HEK293 (cell line): Measurements from ENCODE around the gene APOLD1.

Experiments used
- EGR2 ChIP-seq: fragments of 450-650 bp; formaldehyde crosslinking; IDR thresholded peaks from 2 replicates; pipeline ENCODE4 v1.5.1; 2016; ENCODE audit warnings: low read depth, missing biosample characterization, missing genetic modification characterization
- GLIS1 ChIP-seq: fragments of 450-650 bp; formaldehyde crosslinking; IDR thresholded peaks from 2 replicates; pipeline ENCODE4 v1.5.1; 2016; ENCODE audit warnings: missing biosample characterization, missing genetic modification characterization
- KLF10 ChIP-seq: fragments of 450-650 bp; IDR thresholded peaks from 2 replicates; pipeline ENCODE4 v1.5.1; 2018; ENCODE audit warnings: missing biosample characterization, mild to moderate bottlenecking, missing genetic modification characterization
- KLF9 ChIP-seq: fragments of 450-650 bp; formaldehyde crosslinking; IDR thresholded peaks from 2 replicates; pipeline ENCODE4 v1.5.1; 2016; ENCODE audit warnings: missing biosample characterization, missing genetic modification characterization, low read depth
- OVOL3 ChIP-seq: fragments of 450-650 bp; formaldehyde crosslinking; IDR thresholded peaks from 2 replicates; pipeline ENCODE4 v1.5.1; 2016; ENCODE audit warnings: missing biosample characterization, missing genetic modification characterization
- SCRT1 ChIP-seq: fragments of 450-650 bp; formaldehyde crosslinking; IDR thresholded peaks from 2 replicates; pipeline ENCODE4 v1.5.1; 2016; ENCODE audit warnings: missing biosample characterization, missing genetic modification characterization, borderline replicate concordance
- SP3 ChIP-seq: fragments of 450-650 bp; formaldehyde crosslinking; IDR thresholded peaks from 2 replicates; pipeline ENCODE4 v1.5.1; 2016; ENCODE audit warnings: missing biosample characterization, missing genetic modification characterization
- SP7 ChIP-seq: fragments of 450-650 bp; formaldehyde crosslinking; IDR thresholded peaks from 2 replicates; pipeline ENCODE4 v1.5.1; 2016; ENCODE audit warnings: missing biosample characterization, missing genetic modification characterization
- ZFHX2 ChIP-seq: fragments of 450-650 bp; formaldehyde crosslinking; conservative IDR thresholded peaks from 2 replicates; pipeline ENCODE4 v1.5.1; 2016; ENCODE audit warnings: missing biosample characterization, missing genetic modification characterization
- ZNF121 ChIP-seq: fragments of 450-650 bp; formaldehyde crosslinking; IDR thresholded peaks from 2 replicates; pipeline ENCODE4 v1.5.1; 2016; ENCODE audit warnings: missing biosample characterization, missing genetic modification characterization
- ZNF146 ChIP-seq: fragments of 450-650 bp; formaldehyde crosslinking; IDR thresholded peaks from 2 replicates; pipeline ENCODE4 v1.5.1; 2016; ENCODE audit warnings: missing biosample characterization, missing genetic modification characterization
- ZNF16 ChIP-seq: fragments of 450-650 bp; formaldehyde crosslinking; IDR thresholded peaks from 2 replicates; pipeline ENCODE4 v1.5.1; 2016; ENCODE audit warnings: low read depth, missing biosample characterization, missing genetic modification characterization
- ZNF169 ChIP-seq: fragments of 450-650 bp; formaldehyde crosslinking; IDR thresholded peaks from 2 replicates; pipeline ENCODE4 v1.5.1; 2016; ENCODE audit warnings: missing biosample characterization, missing genetic modification characterization
- ZNF174 ChIP-seq: fragments of 450-650 bp; formaldehyde crosslinking; IDR thresholded peaks from 2 replicates; pipeline ENCODE4 v1.5.0; 2017; ENCODE audit warnings: missing biosample characterization, mild to moderate bottlenecking, missing genetic modification characterization
- ZNF175 ChIP-seq: fragments of 450-650 bp; formaldehyde crosslinking; IDR thresholded peaks from 2 replicates; pipeline ENCODE4 v1.5.1; 2016; ENCODE audit warnings: missing biosample characterization, missing genetic modification characterization
- ZNF223 ChIP-seq: fragments of 450-650 bp; formaldehyde crosslinking; IDR thresholded peaks from 2 replicates; pipeline ENCODE4 v1.5.1; 2016; ENCODE audit warnings: missing biosample characterization, missing genetic modification characterization
- ZNF292 ChIP-seq: fragments of 450-650 bp; formaldehyde crosslinking; IDR thresholded peaks from 2 replicates; pipeline ENCODE4 v1.5.1; 2016; ENCODE audit warnings: low read depth, missing biosample characterization, missing genetic modification characterization, borderline replicate concordance
- ZNF354C ChIP-seq: fragments of 450-650 bp; formaldehyde crosslinking; IDR thresholded peaks from 2 replicates; pipeline ENCODE4 v1.5.1; 2016; ENCODE audit warnings: missing biosample characterization, missing genetic modification characterization, low read depth, borderline replicate concordance
- ZNF366 ChIP-seq: fragments of 450-650 bp; formaldehyde crosslinking; conservative IDR thresholded peaks from 2 replicates; pipeline ENCODE4 v1.5.1; 2016; ENCODE audit warnings: missing biosample characterization, missing genetic modification characterization
- ZNF433 ChIP-seq: fragments of 450-650 bp; formaldehyde crosslinking; IDR thresholded peaks from 2 replicates; pipeline ENCODE4 v1.5.1; 2016; ENCODE audit warnings: missing biosample characterization, missing genetic modification characterization, low read depth
- ZNF544 ChIP-seq: fragments of 450-650 bp; formaldehyde crosslinking; IDR thresholded peaks from 2 replicates; pipeline ENCODE4 v1.5.0; 2017; ENCODE audit warnings: missing biosample characterization, missing genetic modification characterization
- ZNF561 ChIP-seq: fragments of 450-650 bp; IDR thresholded peaks from 2 replicates; pipeline ENCODE4 v1.5.1; 2018; ENCODE audit warnings: missing biosample characterization, missing genetic modification characterization, borderline replicate concordance
- ZNF571 ChIP-seq: fragments of 450-650 bp; formaldehyde crosslinking; IDR thresholded peaks from 2 replicates; pipeline ENCODE4 v1.5.0; 2017; ENCODE audit warnings: missing biosample characterization, missing genetic modification characterization
- ZNF621 ChIP-seq: fragments of 450-650 bp; formaldehyde crosslinking; IDR thresholded peaks from 2 replicates; pipeline ENCODE4 v1.5.1; 2017; ENCODE audit warnings: missing biosample characterization, missing genetic modification characterization
- ZNF623 ChIP-seq: fragments of 450-650 bp; formaldehyde crosslinking; IDR thresholded peaks from 2 replicates; pipeline ENCODE4 v1.5.1; 2016; ENCODE audit warnings: missing biosample characterization, missing genetic modification characterization
- ZNF626 ChIP-seq: fragments of 450-650 bp; sonication (Bioruptor Pico); formaldehyde crosslinking; IDR thresholded peaks from 2 replicates; pipeline ENCODE4 v1.5.1; 2018; ENCODE audit warnings: missing biosample characterization, missing genetic modification characterization, inconsistent platforms
- ZNF660 ChIP-seq: fragments of 450-650 bp; IDR thresholded peaks from 2 replicates; pipeline ENCODE4 v1.5.1; 2018; ENCODE audit warnings: missing biosample characterization, mild to moderate bottlenecking, missing genetic modification characterization
- ZNF837 ChIP-seq: fragments of 450-650 bp; formaldehyde crosslinking; IDR thresholded peaks from 2 replicates; pipeline ENCODE4 v1.5.1; 2016; ENCODE audit warnings: missing biosample characterization, missing genetic modification characterization
- ZSCAN16 ChIP-seq: fragments of 450-650 bp; formaldehyde crosslinking; IDR thresholded peaks from 2 replicates; pipeline ENCODE4 v1.5.1; 2016; ENCODE audit warnings: missing biosample characterization, missing genetic modification characterization
- TF ChIP-seq, protein P1 (sequence below): fragments of 450-650 bp; formaldehyde crosslinking; IDR thresholded peaks from 2 replicates; pipeline ENCODE4 v1.5.1; 2017; ENCODE audit warnings: missing biosample characterization, missing genetic modification characterization
- TF ChIP-seq, protein P2 (sequence below): fragments of 450-650 bp; formaldehyde crosslinking; IDR thresholded peaks from 2 replicates; pipeline ENCODE4 v1.5.1; 2017; ENCODE audit warnings: missing biosample characterization, missing genetic modification characterization
- TF ChIP-seq, protein P3 (sequence below): fragments of 450-650 bp; formaldehyde crosslinking; conservative IDR thresholded peaks from 2 replicates; pipeline ENCODE4 v1.5.1; 2016; ENCODE audit warnings: low read depth, missing biosample characterization, missing genetic modification characterization
- TF ChIP-seq, protein P4 (sequence below): fragments of 450-650 bp; formaldehyde crosslinking; IDR thresholded peaks from 2 replicates; pipeline ENCODE4 v1.5.1; 2016; ENCODE audit warnings: missing biosample characterization, missing genetic modification characterization

APOLD1 gene

DNA sequence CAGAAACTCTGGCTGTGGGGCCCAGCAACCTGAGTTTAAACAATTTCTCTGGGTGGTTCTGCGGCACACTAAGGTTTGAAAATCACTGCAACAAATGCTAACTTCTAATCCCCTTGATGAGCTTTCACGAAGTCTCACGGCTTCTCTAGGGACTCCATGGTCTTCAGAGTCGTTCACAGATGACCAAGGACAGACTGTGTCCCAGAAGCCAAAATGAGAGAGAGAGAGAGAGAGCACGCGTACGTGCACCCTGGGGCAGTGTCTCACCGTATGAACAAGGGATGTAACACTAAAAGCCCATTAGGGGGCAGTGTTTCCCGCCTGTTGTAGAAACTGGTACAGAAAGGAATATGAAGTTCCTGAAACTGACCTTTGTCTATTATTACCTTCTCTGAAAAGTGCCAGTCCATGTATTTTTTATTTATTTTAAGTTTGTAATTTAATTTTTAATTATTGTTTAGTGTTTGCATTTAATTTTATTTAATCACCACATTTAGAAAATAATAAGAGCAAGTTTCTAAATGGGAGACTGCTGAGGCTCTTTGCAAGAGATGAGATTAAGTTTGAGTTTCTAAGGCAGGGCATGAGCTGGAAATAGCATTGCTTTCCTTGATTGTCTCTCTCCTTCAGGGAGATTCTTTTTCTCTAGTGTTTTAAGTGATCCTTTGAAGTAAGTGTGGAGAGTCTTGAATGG lies 3.4 kb downstream of the APOLD1 start (continued):
- TF ChIP-seq, protein P1, sequence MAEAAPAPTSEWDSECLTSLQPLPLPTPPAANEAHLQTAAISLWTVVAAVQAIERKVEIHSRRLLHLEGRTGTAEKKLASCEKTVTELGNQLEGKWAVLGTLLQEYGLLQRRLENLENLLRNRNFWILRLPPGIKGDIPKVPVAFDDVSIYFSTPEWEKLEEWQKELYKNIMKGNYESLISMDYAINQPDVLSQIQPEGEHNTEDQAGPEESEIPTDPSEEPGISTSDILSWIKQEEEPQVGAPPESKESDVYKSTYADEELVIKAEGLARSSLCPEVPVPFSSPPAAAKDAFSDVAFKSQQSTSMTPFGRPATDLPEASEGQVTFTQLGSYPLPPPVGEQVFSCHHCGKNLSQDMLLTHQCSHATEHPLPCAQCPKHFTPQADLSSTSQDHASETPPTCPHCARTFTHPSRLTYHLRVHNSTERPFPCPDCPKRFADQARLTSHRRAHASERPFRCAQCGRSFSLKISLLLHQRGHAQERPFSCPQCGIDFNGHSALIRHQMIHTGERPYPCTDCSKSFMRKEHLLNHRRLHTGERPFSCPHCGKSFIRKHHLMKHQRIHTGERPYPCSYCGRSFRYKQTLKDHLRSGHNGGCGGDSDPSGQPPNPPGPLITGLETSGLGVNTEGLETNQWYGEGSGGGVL (tag by site-specific recombination): no peak
- TF ChIP-seq, protein P2, sequence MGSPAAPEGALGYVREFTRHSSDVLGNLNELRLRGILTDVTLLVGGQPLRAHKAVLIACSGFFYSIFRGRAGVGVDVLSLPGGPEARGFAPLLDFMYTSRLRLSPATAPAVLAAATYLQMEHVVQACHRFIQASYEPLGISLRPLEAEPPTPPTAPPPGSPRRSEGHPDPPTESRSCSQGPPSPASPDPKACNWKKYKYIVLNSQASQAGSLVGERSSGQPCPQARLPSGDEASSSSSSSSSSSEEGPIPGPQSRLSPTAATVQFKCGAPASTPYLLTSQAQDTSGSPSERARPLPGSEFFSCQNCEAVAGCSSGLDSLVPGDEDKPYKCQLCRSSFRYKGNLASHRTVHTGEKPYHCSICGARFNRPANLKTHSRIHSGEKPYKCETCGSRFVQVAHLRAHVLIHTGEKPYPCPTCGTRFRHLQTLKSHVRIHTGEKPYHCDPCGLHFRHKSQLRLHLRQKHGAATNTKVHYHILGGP: no peak
- TF ChIP-seq ZNF175 (tag by site-specific recombination) (no peak), ZNF169 (no peak), ZNF146 (tag by site-specific recombination) (no peak), ZNF571 (no peak), ZNF366 (peak; percentile 42; the same call in 1 of the 2 replicates), ZNF626 (no peak), SP7 (tag by site-specific recombination) (peak; percentile 54; the same call in 1 of the 2 replicates), ZFHX2 (tag by site-specific recombination) (no peak), KLF9 (no peak), ZNF16 (tag by site-specific recombination) (no peak), EGR2 (tag by site-specific recombination) (no peak), SCRT1 (tag by site-specific recombination) (no peak), GLIS1 (no peak), ZNF433 (tag by site-specific recombination) (no peak), OVOL3 (no peak), ZSCAN16 (tag by site-specific recombination) (no peak), KLF10 (tag by site-specific recombination) (no peak), ZNF837 (tag by site-specific recombination) (no peak), SP3 (tag by site-specific recombination) (no peak), ZNF623 (no peak), ZNF223 (tag by site-specific recombination) (no peak), ZNF354C (tag by site-specific recombination) (no peak), ZNF544 (no peak), ZNF174 (tag by site-specific recombination) (no peak), ZNF660 (tag by site-specific recombination) (peak; percentile 57; the same call in 1 of the 2 replicates), ZNF621 (no peak), ZNF121 (tag by site-specific recombination) (no peak), ZNF292 (tag by site-specific recombination) (no peak), ZNF561 (tag by site-specific recombination) (no peak)
- TF ChIP-seq, protein P3, sequence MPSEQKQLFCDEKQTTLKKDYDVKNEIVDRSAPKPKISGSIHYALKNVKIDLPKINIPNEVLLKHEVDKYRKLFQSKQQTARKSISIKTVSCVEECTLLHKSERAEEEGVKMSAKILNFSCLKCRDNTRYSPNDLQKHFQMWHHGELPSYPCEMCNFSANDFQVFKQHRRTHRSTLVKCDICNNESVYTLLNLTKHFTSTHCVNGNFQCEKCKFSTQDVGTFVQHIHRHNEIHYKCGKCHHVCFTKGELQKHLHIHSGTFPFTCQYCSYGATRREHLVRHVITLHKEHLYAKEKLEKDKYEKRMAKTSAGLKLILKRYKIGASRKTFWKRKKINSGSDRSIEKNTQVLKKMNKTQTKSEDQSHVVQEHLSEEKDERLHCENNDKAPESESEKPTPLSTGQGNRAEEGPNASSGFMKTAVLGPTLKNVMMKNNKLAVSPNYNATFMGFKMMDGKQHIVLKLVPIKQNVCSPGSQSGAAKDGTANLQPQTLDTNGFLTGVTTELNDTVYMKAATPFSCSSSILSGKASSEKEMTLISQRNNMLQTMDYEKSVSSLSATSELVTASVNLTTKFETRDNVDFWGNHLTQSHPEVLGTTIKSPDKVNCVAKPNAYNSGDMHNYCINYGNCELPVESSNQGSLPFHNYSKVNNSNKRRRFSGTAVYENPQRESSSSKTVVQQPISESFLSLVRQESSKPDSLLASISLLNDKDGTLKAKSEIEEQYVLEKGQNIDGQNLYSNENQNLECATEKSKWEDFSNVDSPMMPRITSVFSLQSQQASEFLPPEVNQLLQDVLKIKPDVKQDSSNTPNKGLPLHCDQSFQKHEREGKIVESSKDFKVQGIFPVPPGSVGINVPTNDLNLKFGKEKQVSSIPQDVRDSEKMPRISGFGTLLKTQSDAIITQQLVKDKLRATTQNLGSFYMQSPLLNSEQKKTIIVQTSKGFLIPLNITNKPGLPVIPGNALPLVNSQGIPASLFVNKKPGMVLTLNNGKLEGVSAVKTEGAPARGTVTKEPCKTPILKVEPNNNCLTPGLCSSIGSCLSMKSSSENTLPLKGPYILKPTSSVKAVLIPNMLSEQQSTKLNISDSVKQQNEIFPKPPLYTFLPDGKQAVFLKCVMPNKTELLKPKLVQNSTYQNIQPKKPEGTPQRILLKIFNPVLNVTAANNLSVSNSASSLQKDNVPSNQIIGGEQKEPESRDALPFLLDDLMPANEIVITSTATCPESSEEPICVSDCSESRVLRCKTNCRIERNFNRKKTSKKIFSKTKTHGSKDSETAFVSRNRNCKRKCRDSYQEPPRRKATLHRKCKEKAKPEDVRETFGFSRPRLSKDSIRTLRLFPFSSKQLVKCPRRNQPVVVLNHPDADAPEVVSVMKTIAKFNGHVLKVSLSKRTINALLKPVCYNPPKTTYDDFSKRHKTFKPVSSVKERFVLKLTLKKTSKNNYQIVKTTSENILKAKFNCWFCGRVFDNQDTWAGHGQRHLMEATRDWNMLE (tag by site-specific recombination): no peak
- TF ChIP-seq, protein P4, sequence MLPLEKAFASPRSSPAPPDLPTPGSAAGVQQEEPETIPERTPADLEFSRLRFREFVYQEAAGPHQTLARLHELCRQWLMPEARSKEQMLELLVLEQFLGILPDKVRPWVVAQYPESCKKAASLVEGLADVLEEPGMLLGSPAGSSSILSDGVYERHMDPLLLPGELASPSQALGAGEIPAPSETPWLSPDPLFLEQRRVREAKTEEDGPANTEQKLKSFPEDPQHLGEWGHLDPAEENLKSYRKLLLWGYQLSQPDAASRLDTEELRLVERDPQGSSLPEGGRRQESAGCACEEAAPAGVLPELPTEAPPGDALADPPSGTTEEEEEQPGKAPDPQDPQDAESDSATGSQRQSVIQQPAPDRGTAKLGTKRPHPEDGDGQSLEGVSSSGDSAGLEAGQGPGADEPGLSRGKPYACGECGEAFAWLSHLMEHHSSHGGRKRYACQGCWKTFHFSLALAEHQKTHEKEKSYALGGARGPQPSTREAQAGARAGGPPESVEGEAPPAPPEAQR (tag by site-specific recombination): no peak
